H1 (cell line): ENCODE data around the gene STAM. TPM values are rescaled to one million over a fixed set of nuclear protein-coding genes. Genes with fewer than 3 reads are reported as not detected.

Source experiments
- CTCF ChIA-PET: fragments of 300-600 bp; sonication (Branson Sonifier 250); formaldehyde crosslinking; loops from one replicate; lab custom pipeline; 2021; ENCODE audit not compliant: partially characterized antibody; lab: Charles Lee
- POLR2A ChIA-PET: fragments of 300-600 bp; sonication (Branson Sonifier 250); formaldehyde crosslinking; loops from one replicate; lab custom pipeline; 2021; ENCODE audit warnings: inconsistent platforms; ENCODE audit not compliant: partially characterized antibody; lab: Charles Lee
- DNase-seq, 2 experiments: peaks; one replicate each; pipeline versions ENCODE4 v3.0.0 to v3.0.0-alpha.2; 2010 to 2022; ENCODE audit warnings: low spot score in 2 of 2, low read depth in 1 of 2, mixed read lengths in 1 of 2
- FAIRE-seq: peaks from 2 replicates; lab custom pipeline; 2011; peaks lifted over from hg19 to GRCh38; lab: Jason Lieb, UNC
- H2AFZ ChIP-seq: 2 replicates; pipeline ENCODE4 v1.8.1; 2012; ENCODE audit warnings: low read length, inconsistent platforms
- H2AK5ac ChIP-seq: 2 replicates; pipeline ENCODE4 v1.6.1; 2013; ENCODE audit warnings: low read depth, low read length
- H2BK120ac ChIP-seq: replicated peaks from 2 replicates; pipeline ENCODE3; 2013; ENCODE audit warnings: low read depth, low read length, inconsistent platforms
- H2BK12ac ChIP-seq: 2 replicates; pipeline ENCODE4 v1.6.1; 2013; ENCODE audit warnings: low read depth, low read length
- H2BK15ac ChIP-seq: 2 replicates; pipeline ENCODE4 v1.6.1; 2013; ENCODE audit warnings: low read length
- H2BK20ac ChIP-seq: 2 replicates; pipeline ENCODE4 v1.6.1; 2013; ENCODE audit warnings: low read length
- H2BK5ac ChIP-seq: 2 replicates; pipeline ENCODE4 v1.6.1; 2013; ENCODE audit warnings: low read depth, low read length
- H3K14ac ChIP-seq: 2 replicates; pipeline ENCODE4 v1.6.1; 2013; ENCODE audit warnings: inconsistent platforms; ENCODE audit not compliant: insufficient read length
- H3K18ac ChIP-seq: 2 replicates; pipeline ENCODE4 v1.6.1; 2013; ENCODE audit warnings: low read length; ENCODE audit errors: extremely low read depth
- H3K23ac ChIP-seq: 2 replicates; pipeline ENCODE4 v1.6.1; 2013; ENCODE audit warnings: inconsistent platforms; ENCODE audit not compliant: insufficient read length
- H3K23me2 ChIP-seq: 2 replicates; pipeline ENCODE4 v1.6.1; 2013; ENCODE audit warnings: low read depth, low read length
- H3K27ac ChIP-seq: 2 replicates; pipeline ENCODE4 v1.6.1; 2011; ENCODE audit warnings: low read depth, low read length, inconsistent platforms
- H3K27me3 ChIP-seq, 4 experiments: replicated peaks in 1 of 4; 1 replicate in 1 of 4; 2 replicates in 3 of 4; pipeline versions ENCODE4 v1.6.1 to v1.8.1; 2011 to 2013; ENCODE audit warnings: low read length in 3 of 4, mild to moderate bottlenecking in 3 of 4, inconsistent platforms in 2 of 4, mixed read lengths in 2 of 4, moderate library complexity in 1 of 4; ENCODE audit not compliant: control insufficient read depth in 3 of 4, insufficient read depth in 3 of 4; ENCODE audit errors: extremely low read depth in 1 of 4
- H3K36me3 ChIP-seq, 4 experiments: 2 replicates each; pipeline versions ENCODE4 v1.6.1 to v1.8.1; 2011 to 2013; ENCODE audit warnings: mild to moderate bottlenecking in 4 of 4, low read length in 3 of 4, moderate library complexity in 2 of 4, control low read depth in 1 of 4, inconsistent platforms in 1 of 4; ENCODE audit not compliant: insufficient read depth in 4 of 4, control insufficient read depth in 2 of 4
- H3K4ac ChIP-seq: replicated peaks from 2 replicates; pipeline ENCODE3; 2013; ENCODE audit warnings: low read length, low read depth, mixed read lengths, inconsistent platforms; ENCODE audit not compliant: insufficient read length
- H3K4me1 ChIP-seq, 4 experiments: replicated peaks in 1 of 4; 1 replicate in 1 of 4; 2 replicates in 3 of 4; pipeline versions ENCODE4 v1.6.1 to v1.8.1; 2011 to 2013; ENCODE audit warnings: low read length in 3 of 4, inconsistent platforms in 2 of 4, mixed read lengths in 1 of 4; ENCODE audit not compliant: insufficient read depth in 4 of 4, control insufficient read depth in 3 of 4
- H3K4me2 ChIP-seq, 2 experiments: 2 replicates each; pipeline versions ENCODE4 v1.6.1 to v1.8.1; 2011 to 2013; ENCODE audit warnings: low read depth in 2 of 2, low read length in 2 of 2, control low read depth in 1 of 2, inconsistent platforms in 1 of 2, mild to moderate bottlenecking in 1 of 2; ENCODE audit not compliant: insufficient read depth in 1 of 2
- H3K4me3 ChIP-seq, 4 experiments: fragments of 200-600, 300-600 bp in 1 of 4; sonication (generic), shearing (Covaris generic), sonication (Bioruptor Twin) in 1 of 4; 2 replicates each; pipeline versions ENCODE4 v1.5.1 to v1.8.1; 2011 to 2016; ENCODE audit warnings: low read length in 4 of 4, low read depth in 3 of 4, control low read depth in 2 of 4, inconsistent platforms in 2 of 4, mild to moderate bottlenecking in 2 of 4, mixed read lengths in 1 of 4, moderate library complexity in 1 of 4; ENCODE audit not compliant: insufficient read depth in 2 of 4; ENCODE audit errors: extremely low read depth in 1 of 4
- H3K56ac ChIP-seq: replicated peaks from 2 replicates; pipeline ENCODE3; 2013; ENCODE audit warnings: low read depth, mild to moderate bottlenecking, mixed read lengths, low read length, inconsistent platforms; ENCODE audit not compliant: insufficient read length
- H3K79me1 ChIP-seq: 2 replicates; pipeline ENCODE4 v1.6.1; 2013; ENCODE audit warnings: low read depth, low read length, control low read depth
- H3K79me2 ChIP-seq, 2 experiments: 2 replicates each; pipeline versions ENCODE4 v1.6.1 to v1.8.1; 2012 to 2013; ENCODE audit warnings: low read length in 2 of 2, mild to moderate bottlenecking in 2 of 2, inconsistent platforms in 1 of 2; ENCODE audit not compliant: insufficient read depth in 2 of 2, control insufficient read depth in 1 of 2
- H3K9ac ChIP-seq, 4 experiments: replicated peaks in 1 of 4; 1 replicate in 1 of 4; 2 replicates in 3 of 4; pipeline versions ENCODE4 v1.6.1 to v1.8.1; 2011 to 2013; ENCODE audit warnings: low read depth in 3 of 4, low read length in 3 of 4, control low read depth in 2 of 4, mild to moderate bottlenecking in 2 of 4, moderate library complexity in 2 of 4, inconsistent platforms in 1 of 4; ENCODE audit errors: extremely low read depth in 1 of 4
- H3K9me3 ChIP-seq, 2 experiments: 2 replicates each; pipeline versions ENCODE4 v1.6.1 to v1.8.1; 2012 to 2013; ENCODE audit warnings: mild to moderate bottlenecking in 2 of 2, moderate library complexity in 2 of 2, control low read depth in 1 of 2, inconsistent platforms in 1 of 2, low read depth in 1 of 2, low read length in 1 of 2, mixed read lengths in 1 of 2; ENCODE audit not compliant: insufficient read depth in 2 of 2
- H4K20me1 ChIP-seq, 2 experiments: replicated peaks in 1 of 2; 2 replicates each; pipeline versions ENCODE3 to v1.8.1; 2011 to 2013; ENCODE audit warnings: inconsistent platforms in 2 of 2, low read length in 2 of 2, mild to moderate bottlenecking in 1 of 2; ENCODE audit not compliant: insufficient read depth in 2 of 2, control insufficient read depth in 1 of 2
- H4K5ac ChIP-seq: 2 replicates; pipeline ENCODE4 v1.6.1; 2013; ENCODE audit warnings: low read length, low read depth, mixed read lengths, inconsistent platforms; ENCODE audit not compliant: insufficient read length
- H4K8ac ChIP-seq: 2 replicates; pipeline ENCODE4 v1.8.0; 2013; ENCODE audit warnings: mild to moderate bottlenecking, moderate library complexity, low read length, inconsistent platforms; ENCODE audit not compliant: insufficient read depth; ENCODE audit errors: extremely low read depth
- H4K91ac ChIP-seq: replicated peaks from 2 replicates; pipeline ENCODE3; 2013; ENCODE audit warnings: low read length, mixed read lengths, inconsistent platforms; ENCODE audit not compliant: insufficient read length
- MAFK ChIP-seq: IDR thresholded peaks from 2 replicates; pipeline ENCODE4 v1.6.1; 2012; ENCODE audit warnings: low read depth, mild to moderate bottlenecking, improper control_type of control experiment, low read length
- WGBS, 2 experiments: shearing (Covaris generic) in 1 of 2; methylation state at CpG; one replicate each; pipeline versions ENCODE4 v1.1.6 to v1.1.7; 2013 to 2015; ENCODE audit warnings: low lambda C conversion rate in 2 of 2, mixed read lengths in 2 of 2, inconsistent platforms in 1 of 2, low coverage in 1 of 2, missing lambda C conversion rate in 1 of 2; ENCODE audit not compliant: insufficient replicate concordance in 2 of 2, insufficient coverage in 1 of 2, insufficient read length in 1 of 2; ENCODE audit errors: extremely low coverage in 1 of 2, missing lambda C conversion rate in 1 of 2; 5-methylcytosine and 5-hydroxymethylcytosine counted together
- polyA plus RNA-seq, 7 experiments: library from polyadenylated mRNA; depleted of rRNA in 3 of 7; stranded (reverse) in 5 of 7; unstranded in 2 of 7; fragments of >200 nt in 5 of 7; fragments of 200-250 nt in 2 of 7; gene quantifications; 1 replicate in 5 of 7; 2 replicates in 1 of 7; 4 replicates in 1 of 7; pipeline versions ENCODE4 v1.2.1 to v1.2.3, GENCODE V29; 2011 to 2013; ENCODE audit warnings: missing spikeins in 2 of 7, mixed read lengths in 2 of 7
- total RNA-seq: library from RNA; stranded (reverse); fragmentation: NEBNext Ultra II Directional; extraction: Animal tissue kit (Norgen Biotek cat#: 25700); gene quantifications from 2 replicates; pipeline ENCODE4 v1.2.1, GENCODE V29; 2021

The STAM gene
- total and polyA plus RNA-seq, 2 of the 8 experiments (the other 6 are each of a cell fraction or from before 2014, with no cell fraction given), result 22.0 to 27.8 TPM

GRCh38 chr10:17633353-17633752, 10.6 kb upstream of the STAM start:
- no peak overlapping the region for H2BK20ac ChIP-seq
- no peak overlapping the region for H3K4me3 ChIP-seq
- H3K79me2 ChIP-seq, result no peaks in the 10 kb centered on the region
- no peaks in the 10 kb centered on the region for H3K4me1 ChIP-seq
- H3K9ac ChIP-seq, result no peak overlapping the region
- H3K9me3 ChIP-seq, result peaks cover 0 to 4% of the 10 kb centered on the region in 2 experiments; a peak in 1 of 4 replicates
- H2BK12ac ChIP-seq, result no peak overlapping the region
- no peak overlapping the region for H2BK15ac ChIP-seq
- no peak overlapping the region for H4K8ac ChIP-seq
- no peak overlapping the region for H3K27ac ChIP-seq
- ChIA-PET POLR2A (interaction anchor here (1.3 kb wide), 1 partner anchor 10 kb away, joined by 7 read pairs; the partner anchor contains the start of gene STAM), CTCF (interaction anchor here (0.6 kb wide), 2 partner anchors 224 to 511 kb away, joined by 3 to 4 read pairs; no protein-coding TSS in a partner anchor)
- no peaks in the 10 kb centered on the region for H3K79me1 ChIP-seq
- H3K4ac ChIP-seq, result no peak overlapping the region
- H2AK5ac ChIP-seq, result no peak overlapping the region
- no peaks in the 10 kb centered on the region for H3K23me2 ChIP-seq
- no peak overlapping the region for H4K91ac ChIP-seq
- H2BK5ac ChIP-seq, result no peak overlapping the region
- no peak overlapping the region for H4K5ac ChIP-seq
- H3K14ac ChIP-seq, result no peak overlapping the region
- H2AFZ ChIP-seq, result no peak overlapping the region
- H3K4me2 ChIP-seq, result no peak overlapping the region
- WGBS, 2 experiments, result 74% methylated on average over 1 of the region's 1 CpG; no CpG with 5 or more reads in 1 of the 2 experiments
- H3K36me3 ChIP-seq, result no peaks in the 10 kb centered on the region
- no peak overlapping the region for H3K23ac ChIP-seq
- DNase-seq (no peak), FAIRE-seq (no peak)
- no peaks in the 10 kb centered on the region for H3K27me3 ChIP-seq
- H3K56ac ChIP-seq, result no peak overlapping the region
- H2BK120ac ChIP-seq, result no peak overlapping the region
- no peaks in the 10 kb centered on the region for H4K20me1 ChIP-seq
- no peak overlapping the region for H3K18ac ChIP-seq
- TF ChIP-seq MAFK, result peak; percentile 99
